Heart right ventricle (tissue), 16 donors: ENCODE data around the gene KCNMB2. TPM values are rescaled to one million over a fixed set of nuclear protein-coding genes. Genes with fewer than 3 reads are reported as not detected.

Experiments
- ATAC-seq, 8 donors: fragments of 200-7000 bp; cut with Tn5 transposase; one replicate each; pipeline ENCODE4 v1.9.1; 2020; ENCODE audit warnings: mild to moderate bottlenecking in 8 of 8, moderate library complexity in 8 of 8, moderate number of reproducible peaks in 1 of 8
- DNase-seq, 2 donors: peaks; one replicate each; pipeline ENCODE4 v3.0.0-alpha.2; 2020
- H3K27ac ChIP-seq, 10 donors: fragments of 200-600 bp; sonication (generic) in 2 of 10; one replicate each; pipeline versions ENCODE4 v1.5.0 to v1.8.0; 2020 to 2022; ENCODE audit warnings: mild to moderate bottlenecking in 3 of 10
- H3K27me3 ChIP-seq, 7 donors: fragments of 200-600 bp; one replicate each; pipeline ENCODE4 v1.8.0; 2021 to 2022; ENCODE audit warnings: mild to moderate bottlenecking in 2 of 7
- H3K36me3 ChIP-seq, 9 donors: fragments of 200-600 bp; sonication (generic) in 1 of 9; one replicate each; pipeline versions ENCODE4 v1.5.0 to v1.8.0; 2020 to 2022; ENCODE audit warnings: mild to moderate bottlenecking in 2 of 9
- H3K4me1 ChIP-seq, 9 donors: fragments of 200-600 bp; sonication (generic) in 1 of 9; one replicate each; pipeline versions ENCODE4 v1.5.0 to v1.8.0; 2020 to 2022; ENCODE audit warnings: mild to moderate bottlenecking in 4 of 9
- H3K4me3 ChIP-seq, 10 donors: fragments of 200-600 bp; sonication (generic) in 2 of 10; one replicate each; pipeline versions ENCODE4 v1.5.0 to v1.8.0; 2020 to 2022; ENCODE audit warnings: mild to moderate bottlenecking in 7 of 10, moderate library complexity in 2 of 10
- H3K9me3 ChIP-seq, 11 donors: fragments of 200-600 bp in 10 of 11; sonication (generic) in 2 of 11; one replicate each; pipeline versions ENCODE4 v1.5.0 to v1.8.0; 2013 to 2022; ENCODE audit warnings: mild to moderate bottlenecking in 2 of 11, control low read depth in 1 of 11, moderate library complexity in 1 of 11
- WGBS, 2 donors: extraction: QIAGEN DNeasy Blood & Tissue Kit; methylation state at CpG; one replicate each; pipeline ENCODE4 v1.1.7; 2013; ENCODE audit warnings: inconsistent platforms in 1 of 2; 5-methylcytosine and 5-hydroxymethylcytosine counted together
- intact Hi-C, 10 donors: fragments of 100-400 bp; cut with DNase I; formaldehyde crosslinking; loops; one replicate each; pipeline versions ENCODE4 v1.11.1 to v1.14.2; 2022
- polyA plus RNA-seq, 2 donors: library from polyadenylated mRNA; stranded (reverse); fragments of 200-250 nt; gene quantifications; one replicate each; pipeline ENCODE4 v1.2.3, GENCODE V29; 2013
- total RNA-seq, 10 donors: library from RNA; stranded (reverse); fragmentation: NEBNext Ultra II Directional in 3 of 10; extraction: Animal tissue kit (Norgen Biotek cat#: 25700) in 3 of 10; gene quantifications; one replicate each; pipeline versions ENCODE4 v1.2.1 to v1.2.4, GENCODE V29; 2021 to 2023
- TF ChIP-seq, protein P1 (sequence below), 9 donors: fragments of 200-600 bp; sonication (generic) in 2 of 9; IDR thresholded peaks; one replicate each; pipeline versions ENCODE4 v1.5.0 to v1.8.0; 2021 to 2022; ENCODE audit warnings: antibody characterized with exemption in 9 of 9, mild to moderate bottlenecking in 5 of 9, moderate library complexity in 1 of 9
- donor health status: Arrhythmogenic right ventricular cardiomyopathy.
- donor health status: ischemic (EF 13 %, LVEDD 7.1; RV severe dilation, severe dysfunction).
- donor health status: healthy with polysubstance abuse.
- donor health status: DM: no; HTN: yes; CAD: no.
- donor health status: DM: no; HTN: no; CAD: no.
- donor health status: ischemic (EF 25% LVEDD 6.9; RV normal size, moderate dysfunction).
- donor health status: ischemic (EF 25% LVEDD 5.7; RV mildly dilated, moderate dysfunction).
- donor health status: healthy.
- donor health status: DM: yes; HTN: yes; CAD: no.
- donor health status: Ischemic cardiomyopathy.
- donor health status: ischemic (EF 35%, LVEDD 5.7; RV mildly dilated, moderate dysfunction).
- donor health status: nonischemic (EF 11% LVEDD 7.7; RV severe dilation, severe dysfunction).
- donor health status: DM: yes; HTN: yes; CAD: no.
- donor health status: PGD.
- donor health status: ischemic (EF 29% LVEDD 5.4; RV normal size, mild dysfunction).
- donor health status: nonischemic (EF 23%, LVEDD 6.1; RV moderate dilation, normal function).

Gene KCNMB2
- total and polyA plus RNA-seq, 12 donors = 0.55 to 9.2 (median 3.6) TPM

DNA sequence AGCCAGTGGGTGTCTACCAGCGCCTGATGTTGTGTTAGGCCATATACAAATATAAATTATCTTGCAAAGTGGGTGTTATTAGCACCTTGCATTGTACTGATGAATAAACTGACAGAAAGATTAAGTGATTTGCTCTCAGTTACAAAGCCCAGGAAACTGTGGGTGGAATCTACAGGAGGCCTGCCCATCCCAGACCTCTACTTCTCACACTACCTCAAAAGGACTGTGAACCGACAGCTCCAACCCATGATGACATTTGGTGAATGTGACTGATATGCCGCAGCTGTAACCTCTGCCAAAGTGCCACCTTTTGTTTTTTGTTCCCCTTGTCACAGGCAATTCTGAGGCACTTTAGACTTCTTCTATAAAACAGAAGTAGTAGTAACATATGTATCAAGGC is 43.7 kb upstream of the KCNMB2 start:
- no peak for ATAC-seq
- H3K4me1 ChIP-seq = no peaks in the 10 kb centered on the region
- intact Hi-C loops = no loop called here
- H3K4me3 ChIP-seq = no peak overlapping the region
- no peaks in the 10 kb centered on the region for H3K36me3 ChIP-seq
- TF ChIP-seq, protein P1, sequence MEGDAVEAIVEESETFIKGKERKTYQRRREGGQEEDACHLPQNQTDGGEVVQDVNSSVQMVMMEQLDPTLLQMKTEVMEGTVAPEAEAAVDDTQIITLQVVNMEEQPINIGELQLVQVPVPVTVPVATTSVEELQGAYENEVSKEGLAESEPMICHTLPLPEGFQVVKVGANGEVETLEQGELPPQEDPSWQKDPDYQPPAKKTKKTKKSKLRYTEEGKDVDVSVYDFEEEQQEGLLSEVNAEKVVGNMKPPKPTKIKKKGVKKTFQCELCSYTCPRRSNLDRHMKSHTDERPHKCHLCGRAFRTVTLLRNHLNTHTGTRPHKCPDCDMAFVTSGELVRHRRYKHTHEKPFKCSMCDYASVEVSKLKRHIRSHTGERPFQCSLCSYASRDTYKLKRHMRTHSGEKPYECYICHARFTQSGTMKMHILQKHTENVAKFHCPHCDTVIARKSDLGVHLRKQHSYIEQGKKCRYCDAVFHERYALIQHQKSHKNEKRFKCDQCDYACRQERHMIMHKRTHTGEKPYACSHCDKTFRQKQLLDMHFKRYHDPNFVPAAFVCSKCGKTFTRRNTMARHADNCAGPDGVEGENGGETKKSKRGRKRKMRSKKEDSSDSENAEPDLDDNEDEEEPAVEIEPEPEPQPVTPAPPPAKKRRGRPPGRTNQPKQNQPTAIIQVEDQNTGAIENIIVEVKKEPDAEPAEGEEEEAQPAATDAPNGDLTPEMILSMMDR (IDR thresholded peaks at IDR 0.05) = no peak
- H3K27ac ChIP-seq = no peak overlapping the region
- H3K27me3 ChIP-seq = no peaks in the 10 kb centered on the region
- WGBS, 2 donors = 62 to 77% methylated on average over 3 of the region's 3 CpGs
- DNase-seq = no peak
- H3K9me3 ChIP-seq = peaks cover 0 to 10% (median 0%) of the 10 kb centered on the region in 11 donors

DNA sequence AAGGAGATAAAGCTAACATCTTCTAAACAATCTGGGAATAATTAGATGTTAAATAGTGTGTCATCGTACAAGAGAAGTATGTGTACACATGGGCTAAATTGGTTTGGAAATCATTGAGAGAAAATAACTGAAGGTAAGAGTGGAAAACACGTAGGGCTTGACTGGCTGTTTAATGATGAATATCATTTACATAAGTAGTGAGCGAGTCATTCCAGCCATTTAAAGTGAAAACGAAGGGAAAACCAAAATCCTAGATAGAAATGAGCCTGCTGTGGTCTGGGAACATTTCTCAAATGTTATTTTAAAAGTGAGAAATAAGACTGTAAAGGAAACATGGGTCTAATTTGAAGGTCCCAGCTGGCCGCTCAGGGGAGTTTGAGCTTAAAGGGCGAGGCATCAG is 41.9 kb upstream of the KCNMB2 start:
- DNase-seq (no peak), ATAC-seq (no peak)
- intact Hi-C loops = no loop called here
- TF ChIP-seq, protein P1 (IDR thresholded peaks at IDR 0.05) = no peak
- peaks cover 0 to 10% (median 0%) of the 10 kb centered on the region in 11 donors for H3K9me3 ChIP-seq
- H3K27me3 ChIP-seq = no peaks in the 10 kb centered on the region
- H3K4me1 ChIP-seq = no peaks in the 10 kb centered on the region
- H3K4me3 ChIP-seq = no peak overlapping the region
- WGBS, 2 donors = 73 to 90% methylated on average over 6 of the region's 6 CpGs
- H3K36me3 ChIP-seq = no peaks in the 10 kb centered on the region
- no peak overlapping the region for H3K27ac ChIP-seq

DNA sequence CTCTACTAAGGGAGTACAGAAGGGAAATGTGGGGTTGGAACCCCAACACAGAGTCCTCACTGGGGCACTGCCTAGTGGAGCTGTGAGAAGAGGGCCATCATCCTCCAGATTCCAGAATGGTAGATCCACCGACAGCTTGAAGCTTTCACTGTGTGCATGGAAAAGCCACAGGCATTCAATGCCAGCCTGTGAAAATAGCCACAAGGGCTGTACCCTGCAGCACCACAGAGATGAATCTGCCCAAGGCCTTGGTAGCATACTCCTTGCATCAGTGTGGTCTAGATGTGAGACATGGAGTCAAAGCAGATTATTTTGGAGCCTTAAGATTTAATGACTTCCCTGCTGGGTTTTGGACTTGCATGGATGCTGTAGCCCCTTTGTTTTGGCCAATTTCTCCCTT is 39.3 kb upstream of the KCNMB2 start:
- Histone ChIP-seq H3K4me1 (no peaks in the 10 kb centered on the region), H3K9me3 (peaks cover 0 to 10% (median 0%) of the 10 kb centered on the region in 11 donors), H3K36me3 (no peaks in the 10 kb centered on the region), H3K27me3 (no peaks in the 10 kb centered on the region), H3K4me3 (no peak overlapping the region), H3K27ac (no peak overlapping the region)
- TF ChIP-seq, protein P1 (IDR thresholded peaks at IDR 0.05) = no peak
- DNase-seq (no peak), ATAC-seq (no peak)
- intact Hi-C loops = no loop called here
- WGBS, 2 donors = 97 to 100% methylated on average over 1 of the region's 1 CpG

DNA sequence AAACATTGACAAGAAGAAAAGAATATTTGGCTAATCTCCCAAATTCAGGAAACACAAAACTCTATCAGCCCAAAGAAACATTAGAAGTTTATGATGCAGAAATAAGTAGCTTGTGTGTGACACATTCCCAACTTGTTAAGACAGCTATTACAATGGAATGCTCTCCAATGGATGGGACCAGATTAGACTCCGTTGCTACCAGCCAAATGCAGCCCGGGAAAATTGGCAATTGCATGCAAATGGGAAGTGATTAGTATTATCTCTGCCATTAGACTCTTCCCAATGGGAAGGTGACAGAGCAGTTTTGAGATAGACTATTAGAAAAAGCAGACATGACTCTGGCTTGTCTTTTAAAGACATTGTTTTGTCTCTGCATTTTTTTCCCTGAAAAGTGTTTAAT is 37.4 kb upstream of the KCNMB2 start:
- TF ChIP-seq, protein P1 (IDR thresholded peaks at IDR 0.05) = no peak
- no peak overlapping the region for H3K27ac ChIP-seq
- H3K27me3 ChIP-seq = no peaks in the 10 kb centered on the region
- no peaks in the 10 kb centered on the region for H3K4me1 ChIP-seq
- intact Hi-C loops = no loop called here
- no peak overlapping the region for H3K4me3 ChIP-seq
- ATAC-seq (no peak), DNase-seq (no peak)
- 5 to 16% methylated on average over 2 of the region's 2 CpGs for WGBS, 2 donors
- H3K36me3 ChIP-seq = no peaks in the 10 kb centered on the region
- peaks cover 0 to 9% (median 0%) of the 10 kb centered on the region in 11 donors for H3K9me3 ChIP-seq
